GM12892 (cell line): ENCODE data around the gene CD28.

Experiments
- POLR2A ChIP-seq: IDR thresholded peaks from 2 replicates; pipeline ENCODE4 v1.6.1; 2011; ENCODE audit warnings: low read depth, low read length, control low read depth
- POLR2AphosphoS5 ChIP-seq: IDR thresholded peaks from 2 replicates; pipeline ENCODE4 v1.6.1; 2011; ENCODE audit warnings: low read depth, low read length, control low read depth

GRCh38 chr2:203708846-203709396 lies 2.5 kb downstream of the CD28 start:
- TF ChIP-seq POLR2A (no peak), POLR2AphosphoS5 (no peak)
